MM.1S (cell line): ENCODE data around the gene EXO1.

Source experiments
- DNase-seq: peaks from one replicate; pipeline ENCODE4 v3.0.0-alpha.2; 2015
- H2AFZ ChIP-seq: fragments of 300-600 bp; sonication (generic); 2 replicates; pipeline ENCODE4 v1.6.0; 2016; ENCODE audit warnings: antibody characterized with exemption, low read length
- H3F3A ChIP-seq: fragments of 300-600 bp; sonication (generic); 2 replicates; pipeline ENCODE4 v1.6.1; 2016; ENCODE audit warnings: mild to moderate bottlenecking, antibody characterized with exemption, low read length, moderate library complexity, mixed read lengths; ENCODE audit not compliant: insufficient read depth
- H3K27ac ChIP-seq: fragments of 300-600 bp; sonication (generic); 2 replicates; pipeline ENCODE4 v1.5.1; 2016; ENCODE audit warnings: mild to moderate bottlenecking, low read length
- H3K27me3 ChIP-seq: fragments of 300-600 bp; sonication (generic); replicated peaks from 2 replicates; pipeline ENCODE4 v1.6.0; 2016; ENCODE audit warnings: low read length; ENCODE audit not compliant: insufficient read depth
- H3K36me3 ChIP-seq: fragments of 300-600 bp; sonication (generic); replicated peaks from 2 replicates; pipeline ENCODE4 v1.6.1; 2016; ENCODE audit warnings: mild to moderate bottlenecking, low read length, mixed read lengths; ENCODE audit not compliant: insufficient read depth
- H3K4me1 ChIP-seq: fragments of 300-600 bp; sonication (generic); 2 replicates; pipeline ENCODE4 v1.6.1; 2016; ENCODE audit warnings: low read length, mixed read lengths
- H3K4me2 ChIP-seq: fragments of 300-600 bp; sonication (generic); 2 replicates; pipeline ENCODE4 v1.6.0; 2016; ENCODE audit warnings: low read depth, low read length
- H3K4me3 ChIP-seq: fragments of 300-600 bp; sonication (generic); 2 replicates; pipeline ENCODE4 v1.5.1; 2016; ENCODE audit warnings: low read length, mixed read lengths
- H3K79me2 ChIP-seq: fragments of 300-600 bp; sonication (generic); 2 replicates; pipeline ENCODE4 v1.6.1; 2016; ENCODE audit warnings: mixed run types, low read length, mixed read lengths
- H3K9ac ChIP-seq: fragments of 300-600 bp; sonication (generic); 2 replicates; pipeline ENCODE4 v1.6.1; 2016; ENCODE audit warnings: low read length, mixed read lengths
- H3K9me2 ChIP-seq: fragments of 300-600 bp; sonication (generic); replicated peaks from 2 replicates; pipeline ENCODE4 v1.6.1; 2016; ENCODE audit warnings: mild to moderate bottlenecking, low read length, mixed read lengths; ENCODE audit not compliant: insufficient read depth
- H3K9me3 ChIP-seq: fragments of 300-600 bp; sonication (generic); replicated peaks from 2 replicates; pipeline ENCODE4 v1.6.1; 2016; ENCODE audit warnings: mild to moderate bottlenecking, low read length, mixed read lengths; ENCODE audit not compliant: insufficient read depth
- H4K20me1 ChIP-seq: fragments of 300-600 bp; sonication (generic); 2 replicates; pipeline ENCODE4 v1.6.1; 2016; ENCODE audit warnings: mild to moderate bottlenecking, low read length, moderate library complexity, mixed read lengths; ENCODE audit not compliant: insufficient read depth
- CTCF ChIP-seq: fragments of 300-600 bp; sonication (generic); IDR thresholded peaks from 2 replicates; pipeline ENCODE4 v1.5.1; 2016; ENCODE audit warnings: antibody characterized with exemption, low read length, mixed read lengths
- EZH2 ChIP-seq: fragments of 300-600 bp; sonication (generic); optimal IDR thresholded peaks from 2 replicates; pipeline ENCODE3; 2017; ENCODE audit warnings: low read depth, mild to moderate bottlenecking, antibody characterized with exemption, low read length, mixed read lengths
- EZH2phosphoT487 ChIP-seq: fragments of 300-600 bp; sonication (generic); IDR thresholded peaks from 2 replicates; pipeline ENCODE4 v1.6.1; 2018; ENCODE audit warnings: antibody characterized with exemption, low read length

EXO1 gene

GRCh38 chr1:241934866-241935265 is 86.9 kb downstream of the EXO1 start:
- Histone ChIP-seq H3F3A (no peaks in the 10 kb centered on the region), H3K4me2 (no peak overlapping the region), H3K9ac (no peak overlapping the region), H3K4me3 (no peak overlapping the region), H3K79me2 (no peaks in the 10 kb centered on the region), H2AFZ (no peak overlapping the region), H3K9me3 (no peaks in the 10 kb centered on the region), H3K27ac (no peak overlapping the region), H3K36me3 (no peaks in the 10 kb centered on the region), H4K20me1 (no peaks in the 10 kb centered on the region), H3K9me2 (no peaks in the 10 kb centered on the region), H3K27me3 (no peaks in the 10 kb centered on the region), H3K4me1 (no peaks in the 10 kb centered on the region)
- no peak for DNase-seq
- TF ChIP-seq EZH2 (no peak), EZH2phosphoT487 (no peak), CTCF (no peak)
